Transverse colon (tissue), 4 donors: ENCODE measurements around the gene CDH15. TPM values are rescaled to one million over a fixed set of nuclear protein-coding genes. Genes with fewer than 3 reads are reported as not detected.

ENCODE experiments used
- DNase-seq: peaks from one replicate; pipeline ENCODE4 v3.0.0-alpha.2; 2019
- H3K27ac ChIP-seq, 4 donors: fragments of 200-600 bp; sonication (generic); 2 replicates each; pipeline ENCODE4 v1.5.1; 2016 to 2018; ENCODE audit warnings: inconsistent platforms in 4 of 4
- H3K27me3 ChIP-seq: fragments of 200-600 bp; sonication (generic); 2 replicates; pipeline ENCODE4 v1.5.1; 2017; ENCODE audit warnings: inconsistent platforms
- H3K36me3 ChIP-seq, 4 donors: fragments of 200-600 bp; sonication (generic); 2 replicates each; pipeline ENCODE4 v1.5.1; 2017 to 2019; ENCODE audit warnings: inconsistent platforms in 4 of 4
- H3K4me1 ChIP-seq, 4 donors: fragments of 200-600 bp; sonication (generic); 2 replicates each; pipeline ENCODE4 v1.5.1; 2017 to 2020; ENCODE audit warnings: inconsistent platforms in 4 of 4
- H3K4me3 ChIP-seq, 4 donors: fragments of 200-600 bp; sonication (generic); 1 replicate in 1 of 4; 2 replicates in 3 of 4; pipeline versions ENCODE4 v1.5.1 to v1.6.1; 2017 to 2019; ENCODE audit warnings: inconsistent platforms in 4 of 4
- H3K9me3 ChIP-seq, 2 donors: fragments of 200-600 bp; sonication (generic); 2 replicates each; pipeline ENCODE4 v1.5.1; 2017 to 2019; ENCODE audit warnings: inconsistent platforms in 2 of 2
- CTCF ChIP-seq, 5 experiments: fragments of 200-600 bp in 3 of 5; fragments of 450-650 bp in 2 of 5; sonication (generic) in 3 of 5; IDR thresholded peaks; 1 replicate in 2 of 5; 2 replicates in 3 of 5; pipeline ENCODE4 v1.5.1; 2016 to 2017; ENCODE audit warnings: antibody characterized with exemption in 5 of 5, inconsistent platforms in 3 of 5, mild to moderate bottlenecking in 2 of 5, moderate library complexity in 1 of 5
- EP300 ChIP-seq: sonication (generic); formaldehyde crosslinking; IDR thresholded peaks from one replicate; pipeline ENCODE4 v1.6.1; 2017; ENCODE audit warnings: antibody characterized with exemption, low read depth
- POLR2A ChIP-seq: fragments of 450-650 bp; IDR thresholded peaks from one replicate; pipeline ENCODE4 v1.6.1; 2016; ENCODE audit warnings: antibody characterized with exemption, mild to moderate bottlenecking, moderate library complexity
- POLR2AphosphoS5 ChIP-seq, 3 donors: sonication (generic); formaldehyde crosslinking; IDR thresholded peaks; one replicate each; pipeline ENCODE4 v1.6.1; 2016; ENCODE audit warnings: antibody characterized with exemption in 3 of 3
- WGBS, 2 donors: methylation state at CpG; one replicate each; pipeline ENCODE4 v1.1.5; 2018; ENCODE audit warnings: low coverage in 1 of 2; 5-methylcytosine and 5-hydroxymethylcytosine counted together
- in situ Hi-C, 4 donors: fragments of 200-750 bp; cut with MboI; loops; one replicate each; pipeline versions ENCODE4 v1.15.0 to v1.15.1; 2017; ENCODE audit warnings: low sequenced_read_pairs in 3 of 4, low pct_ligation_motif_present in 1 of 4, low pct_unique_long_range_greater_than_20kb in 1 of 4
- intact Hi-C: fragments of 100-400 bp; cut with DNase I; formaldehyde crosslinking; loops from one replicate; pipeline ENCODE4 v1.15.1; 2023; ENCODE audit warnings: low total_unique reads
- total RNA-seq, 4 donors: library from RNA; depleted of rRNA; stranded (reverse); fragments of >200 nt; gene quantifications; one replicate each; pipeline ENCODE4 v1.1.0, GENCODE V29; 2016

CDH15 gene
- total RNA-seq, 4 donors from 2014 or later = not detected

GRCh38 chr16:89135166-89135565, 36.4 kb upstream of the CDH15 start:
- no peak overlapping the region for H3K27ac ChIP-seq
- WGBS, 2 donors = 87 to 97% methylated on average over 3 to 11 of the region's 11 CpGs
- H3K27me3 ChIP-seq = no peaks in the 10 kb centered on the region
- H3K9me3 ChIP-seq = no peaks in the 10 kb centered on the region
- no peak overlapping the region for H3K4me3 ChIP-seq
- in situ Hi-C loops = no loop called here
- TF ChIP-seq POLR2A (no peak), CTCF (IDR thresholded peaks at IDR 0.05) (no peak)
- H3K4me1 ChIP-seq = no peaks in the 10 kb centered on the region
- H3K36me3 ChIP-seq = peaks cover 0 to 18% (median 6%) of the 10 kb centered on the region in 4 donors
- no peak for DNase-seq
- intact Hi-C loops = no loop called here

GRCh38 chr16:89135971-89136765, 35.4 kb upstream of the CDH15 start:
- H3K36me3 ChIP-seq = peaks cover 0 to 21% (median 9%) of the 10 kb centered on the region in 4 donors
- no peak overlapping the region for H3K27ac ChIP-seq
- TF ChIP-seq POLR2A (no peak), EP300 (no peak), POLR2AphosphoS5 (IDR thresholded peaks at IDR 0.05) (no peak), CTCF (IDR thresholded peaks at IDR 0.05) (no peak)
- no peaks in the 10 kb centered on the region for H3K4me1 ChIP-seq
- no peaks in the 10 kb centered on the region for H3K27me3 ChIP-seq
- WGBS, 2 donors = 94% methylated on average over 35 of the region's 35 CpGs; no CpG with 5 or more reads in 1 of the 2 donors
- H3K9me3 ChIP-seq = no peaks in the 10 kb centered on the region
- intact Hi-C loops (no loop called here), in situ Hi-C loops (no loop called here)
- DNase-seq = no peak
- no peak overlapping the region for H3K4me3 ChIP-seq

- intact Hi-C loops = no loop called here
These were observed 34.6 kb upstream of the CDH15 start for GRCh38 chr16:89136931-89137330.

GRCh38 chr16:89137666-89138512, 33.7 kb upstream of the CDH15 start:
- in situ Hi-C loops = no loop called here
- 93% methylated on average over 24 of the region's 24 CpGs; no CpG with 5 or more reads in 1 of the 2 donors for WGBS, 2 donors
- TF ChIP-seq POLR2A (no peak), POLR2AphosphoS5 (IDR thresholded peaks at IDR 0.05) (no peak), EP300 (no peak), CTCF (IDR thresholded peaks at IDR 0.05) (no peak)
- Histone ChIP-seq H3K4me3 (no peak overlapping the region), H3K36me3 (peaks cover 0 to 22% (median 9%) of the 10 kb centered on the region in 4 donors), H3K27me3 (no peaks in the 10 kb centered on the region), H3K9me3 (no peaks in the 10 kb centered on the region), H3K4me1 (no peaks in the 10 kb centered on the region), H3K27ac (no peak overlapping the region)
- intact Hi-C loops = no loop called here
- DNase-seq = no peak

More at GRCh38 chr16:89136931-89137330, 34.6 kb upstream of the CDH15 start:
- H3K27ac ChIP-seq = no peak overlapping the region
- H3K9me3 ChIP-seq = no peaks in the 10 kb centered on the region
- H3K36me3 ChIP-seq = peaks cover 0 to 24% (median 10%) of the 10 kb centered on the region in 4 donors
- no peak overlapping the region for H3K4me3 ChIP-seq
- no peaks in the 10 kb centered on the region for H3K4me1 ChIP-seq
- in situ Hi-C loops = no loop called here
- no peak for TF ChIP-seq POLR2A
- TF ChIP-seq POLR2AphosphoS5 (IDR thresholded peaks at IDR 0.05) = no peak
- no peak for DNase-seq
- 96 to 100% methylated on average over 2 to 17 of the region's 17 CpGs for WGBS, 2 donors
- H3K27me3 ChIP-seq = no peaks in the 10 kb centered on the region
